ENCODE data around the gene FKBP15. TPM values are rescaled to one million over a fixed set of nuclear protein-coding genes. Genes with fewer than 3 reads are reported as not detected.

Gene FKBP15
- total and polyA plus RNA-seq, 2 experiments from 2014 or later: 7.9 to 14.9 TPM

GRCh38 chr9:113168809-113169208 lies 52.3 kb downstream of the FKBP15 start:
- Mint-ChIP-seq H3K9me3 (no peaks in the 10 kb centered on the region; the same call in 2 of the 3 replicates), H3K4me3 (no peak overlapping the region), H3K36me3 (ENCODE audit: low read depth) (peaks cover 66% of the 10 kb centered on the region), H3K4me1 (no peaks in the 10 kb centered on the region), H3K27me3 (ENCODE audit: insufficient read depth, low read depth, poor library complexity) (peaks cover 4% of the 10 kb centered on the region), H3K27ac (no peak overlapping the region)
- H3K4me1 ChIP-seq (ENCODE audit: insufficient read depth): no peaks in the 10 kb centered on the region
- DNase-seq (ENCODE audit: low spot score): no peak
- peaks cover 28% of the 10 kb centered on the region for H3K36me3 ChIP-seq (ENCODE audit: insufficient read depth)
- H4K20me1 ChIP-seq (replicated peaks; ENCODE audit: insufficient read depth): no peaks in the 10 kb centered on the region; the same call in 1 of the 2 replicates
- no peaks in the 10 kb centered on the region for H3K79me2 ChIP-seq (replicated peaks; ENCODE audit: insufficient read depth)
- no peak overlapping the region for H3K4me2 ChIP-seq
- no peaks in the 10 kb centered on the region for H3K27me3 ChIP-seq (ENCODE audit: insufficient read depth)
- H3K27ac ChIP-seq (ENCODE audit: low read depth): no peak overlapping the region
- H2AFZ ChIP-seq: no peak overlapping the region
- H3K4me3 ChIP-seq: no peak overlapping the region
- no peak for ATAC-seq
- H3F3A ChIP-seq (replicated peaks; ENCODE audit: low read depth): no peaks in the 10 kb centered on the region
- no peaks in the 10 kb centered on the region for H3K9me2 ChIP-seq (ENCODE audit: insufficient read depth)
- TF ChIP-seq ZNF114 (CRISPR knock-in tag; IDR thresholded peaks at IDR 0.05) (no peak), JUNB (IDR thresholded peaks at IDR 0.05; ENCODE audit: unreplicated experiment) (no peak), NANOG (IDR thresholded peaks at IDR 0.05; ENCODE audit: borderline replicate concordance) (no peak), ETS1 (IDR thresholded peaks at IDR 0.05) (no peak), STAT1 (IDR thresholded peaks at IDR 0.05; ENCODE audit: unreplicated experiment) (no peak), POLR2AphosphoS5 (IDR thresholded peaks at IDR 0.05; ENCODE audit: low read depth) (no peak), EZH2 (IDR thresholded peaks at IDR 0.05; ENCODE audit: low read depth, unreplicated experiment) (no peak), ZNF331 (CRISPR knock-in tag; IDR thresholded peaks at IDR 0.05; ENCODE audit: low read depth) (no peak), CREB1 (CRISPR knock-in tag; IDR thresholded peaks at IDR 0.05; ENCODE audit: low read depth) (no peak), CTCF (conservative IDR thresholded peaks at IDR 0.05; ENCODE audit: low read depth in 2 of 2) (no peak), EZH2phosphoT487 (IDR thresholded peaks at IDR 0.05; ENCODE audit: unreplicated experiment) (no peak), REST (IDR thresholded peaks at IDR 0.05; ENCODE audit: unreplicated experiment) (no peak), ZNF462 (CRISPR knock-in tag; IDR thresholded peaks at IDR 0.05) (no peak)

Data from GM23338 (cell line).